MM.1S (cell line): ENCODE measurements around the gene KRT73.

Experiments used
- DNase-seq: peaks from one replicate; pipeline ENCODE4 v3.0.0-alpha.2; 2015
- H2AFZ ChIP-seq: fragments of 300-600 bp; sonication (generic); 2 replicates; pipeline ENCODE4 v1.6.0; 2016; ENCODE audit warnings: antibody characterized with exemption, low read length
- H3F3A ChIP-seq: fragments of 300-600 bp; sonication (generic); 2 replicates; pipeline ENCODE4 v1.6.1; 2016; ENCODE audit warnings: mild to moderate bottlenecking, antibody characterized with exemption, low read length, moderate library complexity, mixed read lengths; ENCODE audit not compliant: insufficient read depth
- H3K27ac ChIP-seq: fragments of 300-600 bp; sonication (generic); 2 replicates; pipeline ENCODE4 v1.5.1; 2016; ENCODE audit warnings: mild to moderate bottlenecking, low read length
- H3K27me3 ChIP-seq: fragments of 300-600 bp; sonication (generic); replicated peaks from 2 replicates; pipeline ENCODE4 v1.6.0; 2016; ENCODE audit warnings: low read length; ENCODE audit not compliant: insufficient read depth
- H3K36me3 ChIP-seq: fragments of 300-600 bp; sonication (generic); replicated peaks from 2 replicates; pipeline ENCODE4 v1.6.1; 2016; ENCODE audit warnings: mild to moderate bottlenecking, low read length, mixed read lengths; ENCODE audit not compliant: insufficient read depth
- H3K4me1 ChIP-seq: fragments of 300-600 bp; sonication (generic); 2 replicates; pipeline ENCODE4 v1.6.1; 2016; ENCODE audit warnings: low read length, mixed read lengths
- H3K4me2 ChIP-seq: fragments of 300-600 bp; sonication (generic); 2 replicates; pipeline ENCODE4 v1.6.0; 2016; ENCODE audit warnings: low read depth, low read length
- H3K4me3 ChIP-seq: fragments of 300-600 bp; sonication (generic); 2 replicates; pipeline ENCODE4 v1.5.1; 2016; ENCODE audit warnings: low read length, mixed read lengths
- H3K79me2 ChIP-seq: fragments of 300-600 bp; sonication (generic); 2 replicates; pipeline ENCODE4 v1.6.1; 2016; ENCODE audit warnings: mixed run types, low read length, mixed read lengths
- H3K9ac ChIP-seq: fragments of 300-600 bp; sonication (generic); 2 replicates; pipeline ENCODE4 v1.6.1; 2016; ENCODE audit warnings: low read length, mixed read lengths
- H3K9me2 ChIP-seq: fragments of 300-600 bp; sonication (generic); replicated peaks from 2 replicates; pipeline ENCODE4 v1.6.1; 2016; ENCODE audit warnings: mild to moderate bottlenecking, low read length, mixed read lengths; ENCODE audit not compliant: insufficient read depth
- H3K9me3 ChIP-seq: fragments of 300-600 bp; sonication (generic); replicated peaks from 2 replicates; pipeline ENCODE4 v1.6.1; 2016; ENCODE audit warnings: mild to moderate bottlenecking, low read length, mixed read lengths; ENCODE audit not compliant: insufficient read depth
- H4K20me1 ChIP-seq: fragments of 300-600 bp; sonication (generic); 2 replicates; pipeline ENCODE4 v1.6.1; 2016; ENCODE audit warnings: mild to moderate bottlenecking, low read length, moderate library complexity, mixed read lengths; ENCODE audit not compliant: insufficient read depth
- EZH2 ChIP-seq: fragments of 300-600 bp; sonication (generic); optimal IDR thresholded peaks from 2 replicates; pipeline ENCODE3; 2017; ENCODE audit warnings: low read depth, mild to moderate bottlenecking, antibody characterized with exemption, low read length, mixed read lengths
- EZH2phosphoT487 ChIP-seq: fragments of 300-600 bp; sonication (generic); IDR thresholded peaks from 2 replicates; pipeline ENCODE4 v1.6.1; 2018; ENCODE audit warnings: antibody characterized with exemption, low read length
- TF ChIP-seq, protein P1 (sequence below): fragments of 300-600 bp; sonication (generic); IDR thresholded peaks from 2 replicates; pipeline ENCODE4 v1.5.1; 2016; ENCODE audit warnings: antibody characterized with exemption, low read length, mixed read lengths

KRT73 gene

DNA sequence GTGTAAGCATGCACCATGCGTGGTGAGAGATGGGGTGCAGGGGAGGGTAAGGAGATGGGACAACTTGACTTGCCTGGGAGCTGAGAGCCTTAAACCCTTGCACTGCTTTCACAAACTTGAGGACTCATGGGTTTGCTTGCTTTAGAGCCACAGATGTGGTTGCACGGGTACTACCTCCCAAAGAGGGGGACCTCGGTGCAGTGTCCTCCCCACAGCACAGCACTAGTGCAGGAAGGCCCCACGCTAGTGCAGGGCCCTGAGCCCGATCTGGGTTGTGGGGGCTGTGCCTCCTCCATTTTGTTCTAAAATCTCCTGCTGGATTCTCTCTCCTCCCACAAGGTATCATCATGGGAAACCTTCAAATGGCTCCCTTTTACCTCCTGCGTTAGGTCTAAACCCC is 28.3 kb downstream of the KRT73 start:
- TF ChIP-seq, protein P1, sequence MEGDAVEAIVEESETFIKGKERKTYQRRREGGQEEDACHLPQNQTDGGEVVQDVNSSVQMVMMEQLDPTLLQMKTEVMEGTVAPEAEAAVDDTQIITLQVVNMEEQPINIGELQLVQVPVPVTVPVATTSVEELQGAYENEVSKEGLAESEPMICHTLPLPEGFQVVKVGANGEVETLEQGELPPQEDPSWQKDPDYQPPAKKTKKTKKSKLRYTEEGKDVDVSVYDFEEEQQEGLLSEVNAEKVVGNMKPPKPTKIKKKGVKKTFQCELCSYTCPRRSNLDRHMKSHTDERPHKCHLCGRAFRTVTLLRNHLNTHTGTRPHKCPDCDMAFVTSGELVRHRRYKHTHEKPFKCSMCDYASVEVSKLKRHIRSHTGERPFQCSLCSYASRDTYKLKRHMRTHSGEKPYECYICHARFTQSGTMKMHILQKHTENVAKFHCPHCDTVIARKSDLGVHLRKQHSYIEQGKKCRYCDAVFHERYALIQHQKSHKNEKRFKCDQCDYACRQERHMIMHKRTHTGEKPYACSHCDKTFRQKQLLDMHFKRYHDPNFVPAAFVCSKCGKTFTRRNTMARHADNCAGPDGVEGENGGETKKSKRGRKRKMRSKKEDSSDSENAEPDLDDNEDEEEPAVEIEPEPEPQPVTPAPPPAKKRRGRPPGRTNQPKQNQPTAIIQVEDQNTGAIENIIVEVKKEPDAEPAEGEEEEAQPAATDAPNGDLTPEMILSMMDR = no peak
- no peak for TF ChIP-seq EZH2
- TF ChIP-seq EZH2phosphoT487 = no peak
- H3K9me2 ChIP-seq = no peaks in the 10 kb centered on the region
- H3K4me1 ChIP-seq = no peaks in the 10 kb centered on the region
- H4K20me1 ChIP-seq = no peaks in the 10 kb centered on the region
- H3K27me3 ChIP-seq = peaks cover 33% of the 10 kb centered on the region
- H3K36me3 ChIP-seq = no peaks in the 10 kb centered on the region
- H3K4me3 ChIP-seq = no peak overlapping the region
- no peak for DNase-seq
- no peak overlapping the region for H3K4me2 ChIP-seq
- H3F3A ChIP-seq = no peaks in the 10 kb centered on the region
- no peak overlapping the region for H3K9ac ChIP-seq
- no peaks in the 10 kb centered on the region for H3K79me2 ChIP-seq
- no peaks in the 10 kb centered on the region for H3K9me3 ChIP-seq
- H2AFZ ChIP-seq = no peak overlapping the region
- H3K27ac ChIP-seq = no peak overlapping the region

DNA sequence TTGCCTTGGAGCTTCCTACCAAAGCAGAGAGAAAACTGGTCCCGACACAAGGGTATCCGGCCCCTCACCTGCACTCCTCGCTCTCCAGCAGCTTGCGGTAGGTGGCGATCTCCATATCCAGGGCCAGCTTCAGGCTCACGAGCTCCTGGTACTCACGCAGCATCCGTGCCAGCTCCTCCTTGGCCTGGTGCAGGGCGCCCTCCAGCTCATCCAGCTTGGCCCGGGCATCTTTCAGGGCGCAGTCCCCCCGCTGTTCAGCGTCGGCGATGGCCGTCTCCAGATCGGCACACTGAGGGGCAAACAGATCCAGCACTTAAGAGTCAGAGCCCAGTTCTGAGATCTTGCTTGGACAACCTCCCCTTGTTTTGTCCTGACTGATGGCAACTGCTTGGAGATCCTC is 30.8 kb downstream of the KRT73 start:
- H3K9ac ChIP-seq = no peak overlapping the region
- H3K79me2 ChIP-seq = no peaks in the 10 kb centered on the region
- no peak for DNase-seq
- no peaks in the 10 kb centered on the region for H3K36me3 ChIP-seq
- H2AFZ ChIP-seq = no peak overlapping the region
- H3K9me3 ChIP-seq = no peaks in the 10 kb centered on the region
- no peaks in the 10 kb centered on the region for H3F3A ChIP-seq
- no peaks in the 10 kb centered on the region for H4K20me1 ChIP-seq
- TF ChIP-seq EZH2phosphoT487 (no peak), EZH2 (no peak)
- TF ChIP-seq, protein P1 = no peak
- peaks cover 36% of the 10 kb centered on the region for H3K27me3 ChIP-seq
- no peak overlapping the region for H3K4me2 ChIP-seq
- no peaks in the 10 kb centered on the region for H3K9me2 ChIP-seq
- H3K4me3 ChIP-seq = no peak overlapping the region
- no peaks in the 10 kb centered on the region for H3K4me1 ChIP-seq
- no peak overlapping the region for H3K27ac ChIP-seq

- H2AFZ ChIP-seq = no peak overlapping the region
Observed at GRCh38 chr12:52585946-52586345, 32.4 kb downstream of the KRT73 start.

More at GRCh38 chr12:52585946-52586345, 32.4 kb downstream of the KRT73 start:
- Histone ChIP-seq H3K4me1 (no peaks in the 10 kb centered on the region), H3F3A (no peaks in the 10 kb centered on the region), H3K4me2 (no peak overlapping the region), H3K27me3 (peaks cover 51% of the 10 kb centered on the region), H3K9ac (no peak overlapping the region), H3K4me3 (no peak overlapping the region), H3K27ac (no peak overlapping the region), H3K79me2 (no peaks in the 10 kb centered on the region), H3K9me2 (no peaks in the 10 kb centered on the region), H4K20me1 (no peaks in the 10 kb centered on the region), H3K36me3 (no peaks in the 10 kb centered on the region), H3K9me3 (no peaks in the 10 kb centered on the region)
- TF ChIP-seq EZH2 (no peak), EZH2phosphoT487 (no peak)
- TF ChIP-seq, protein P1 = no peak
- DNase-seq = no peak
